ENCODE data around the gene BSND. TPM values are rescaled to one million over a fixed set of nuclear protein-coding genes. Genes with fewer than 3 reads are reported as not detected.

Gene BSND
- total RNA-seq (2021): 0.17 and 0.35 TPM in 2 replicates
- long read RNA-seq, partial matches to known transcripts: 0 of 1 reads
- long read RNA-seq, other reads (novel, unspliced or antisense): 1 of 1 reads

DNA sequence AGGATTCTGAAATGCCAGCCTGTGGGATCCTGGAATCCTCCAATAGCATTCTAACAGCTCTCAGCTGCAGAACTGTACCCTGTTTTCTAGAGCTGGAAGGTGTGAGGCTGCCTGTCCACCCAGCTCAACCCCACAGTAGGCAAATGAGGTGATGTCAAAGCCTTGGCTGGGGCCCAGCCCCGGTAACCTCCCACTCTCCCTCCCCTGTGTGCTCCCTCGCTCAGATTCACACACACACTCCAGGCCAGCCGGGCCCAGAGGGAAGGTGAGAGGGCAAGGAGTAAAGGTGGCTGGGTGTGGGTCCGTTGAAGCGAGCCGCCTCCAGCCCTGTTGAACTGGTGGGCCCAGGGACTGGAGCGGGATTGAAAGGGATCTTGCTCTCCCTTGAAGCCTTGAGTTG lies at the start of gene BSND:
Gene BSND (plus strand): TSS at position 257 of the 400 bp plus-strand sequence. CDS start 254 bp downstream, outside the sequence.
- Histone ChIP-seq H4K8ac (replicated peaks; ENCODE audit: insufficient read length, low read depth, low read length) (no peak within 1 kb of the TSS), H3K14ac (ENCODE audit: insufficient read depth, low read length) (no peak within 1 kb of the TSS), H2AFZ (ENCODE audit: low read length) (no peak within 1 kb of the TSS), H4K5ac (ENCODE audit: insufficient read length, low read depth, low read length) (no peak within 1 kb of the TSS), H3K27ac (ENCODE audit: insufficient read length, low read depth, low read length) (no peak within 1 kb of the TSS), H3K56ac (ENCODE audit: insufficient read length, low read depth, low read length) (no peak within 1 kb of the TSS), H2BK120ac (ENCODE audit: low read depth, low read length, poor library complexity, severe bottlenecking) (no peak within 1 kb of the TSS), H2BK20ac (ENCODE audit: low read depth, low read length, poor library complexity, severe bottlenecking) (no peak within 1 kb of the TSS), H3K9me3 (ENCODE audit: control insufficient read depth, low read depth, low read length) (no peaks in the 10 kb centered on the region), H4K20me1 (ENCODE audit: control insufficient read depth, insufficient read depth, insufficient read length) (no peaks in the 10 kb centered on the region), H3K27me3 (ENCODE audit: insufficient read depth, low read length) (peaks cover 27% of the 10 kb centered on the region; the same call in 1 of the 2 replicates), H3K23ac (ENCODE audit: insufficient read length, low read depth, low read length) (no peak within 1 kb of the TSS), H3K9ac (ENCODE audit: extremely low read depth, insufficient read length, low read length) (no peak within 1 kb of the TSS), H2AK5ac (ENCODE audit: insufficient read length, low read length) (no peak within 1 kb of the TSS), H3K23me2 (ENCODE audit: insufficient read length, low read depth, low read length, poor library complexity, severe bottlenecking) (peaks cover 7% of the 10 kb centered on the region), H3K79me1 (ENCODE audit: insufficient read depth, low read depth, low read length, poor library complexity, severe bottlenecking) (no peaks in the 10 kb centered on the region), H3T11ph (ENCODE audit: low read length) (no peak within 1 kb of the TSS), H2BK5ac (ENCODE audit: insufficient read length, low read length) (no peak within 1 kb of the TSS), H3K4me2 (ENCODE audit: insufficient read depth, insufficient read length, low read length) (peak within 1 kb of the TSS; percentile 68), H2BK15ac (ENCODE audit: low read depth, low read length) (no peak within 1 kb of the TSS), H3K4ac (ENCODE audit: low read depth, low read length) (no peak within 1 kb of the TSS), H4K91ac (ENCODE audit: insufficient read length, low read depth, low read length) (no peak within 1 kb of the TSS), H3K18ac (ENCODE audit: insufficient read length, low read depth, low read length) (no peak within 1 kb of the TSS), H3K79me2 (ENCODE audit: insufficient read depth, low read length) (no peaks in the 10 kb centered on the region), H3K4me1 (ENCODE audit: insufficient read depth, low read length) (peaks cover 14% of the 10 kb centered on the region; the same call in 1 of the 2 replicates), H2BK12ac (ENCODE audit: insufficient read length, low read depth, low read length) (no peak within 1 kb of the TSS)
- Mint-ChIP-seq H3K9me3 (no peaks in the 10 kb centered on the region; a peak in 1 of 5 replicates), H3K27me3 (ENCODE audit: low read depth) (peaks cover 58% of the 10 kb centered on the region), H3K4me1 (peaks cover 40 to 47% of the 10 kb centered on the region in 2 experiments), H3K27ac (peak within 1 kb of the TSS in 1 of 3 experiments; percentile 19; a peak in 1 of 7 replicates), H3K4me3 (no peak within 1 kb of the TSS), H3K36me3 (ENCODE audit: insufficient read depth in 1 of 3, low read depth in 3 of 3) (no peaks in the 10 kb centered on the region)
- TF ChIP-seq CTCF (conservative IDR thresholded peaks at IDR 0.05): no peak
- no peak for DNase-seq
- WGBS (ENCODE audit: extremely low coverage, insufficient read length, low lambda C conversion rate): no CpG with 5 or more reads among the region's 7 CpGs
